ENCODE data around the gene DNAJB6.

- no peak for TF ChIP-seq SIN3A (IDR thresholded peaks at IDR 0.05; ENCODE audit: low read depth)
- no peak for TF ChIP-seq EZH2 (IDR thresholded peaks at IDR 0.05)
Measured at GRCh38 chr7:157397036-157397720, 60.4 kb downstream of the DNAJB6 start.
